SJSA1 (cell line): Measurements from ENCODE around the gene ARL8A. TPM values are rescaled to one million over a fixed set of nuclear protein-coding genes. Genes with fewer than 3 reads are reported as not detected.

Source experiments
- DNase-seq, 2 experiments: peaks; one replicate each; pipeline ENCODE4 v3.0.0-alpha.2; 2015 to 2020; ENCODE audit warnings: low spot score in 2 of 2, low read depth in 1 of 2
- H3K27ac ChIP-seq: fragments of 250-450 bp; sonication (Bioruptor Pico); 2 replicates; pipeline ENCODE4 v1.5.1; 2020; ENCODE audit warnings: mild to moderate bottlenecking, moderate library complexity
- H3K27me3 ChIP-seq: fragments of 250-450 bp; sonication (Bioruptor Pico); replicated peaks from 2 replicates; pipeline ENCODE4 v1.5.1; 2020; ENCODE audit warnings: mild to moderate bottlenecking, moderate library complexity
- H3K36me3 ChIP-seq: fragments of 250-450 bp; sonication (Bioruptor Pico); 2 replicates; pipeline ENCODE4 v1.5.1; 2020; ENCODE audit warnings: mild to moderate bottlenecking
- H3K4me1 ChIP-seq: fragments of 250-450 bp; sonication (Bioruptor Pico); replicated peaks from 2 replicates; pipeline ENCODE4 v1.6.1; 2021; ENCODE audit warnings: mild to moderate bottlenecking
- H3K4me3 ChIP-seq: fragments of 250-450 bp; sonication (Bioruptor Pico); 2 replicates; pipeline ENCODE4 v1.5.1; 2020; ENCODE audit warnings: mild to moderate bottlenecking
- H3K9me3 ChIP-seq: fragments of 250-450 bp; sonication (Bioruptor Pico); replicated peaks from 2 replicates; pipeline ENCODE4 v1.5.1; 2020; ENCODE audit warnings: mild to moderate bottlenecking
- total RNA-seq: library from RNA; depleted of rRNA; stranded (reverse); fragments of >200 nt; shearing (Covaris generic); gene quantifications from 2 replicates; pipeline ENCODE4 v1.2.3, GENCODE V29; 2014

Gene ARL8A
- total RNA-seq, 1 experiment from 2014 or later = 31.7 TPM

DNA sequence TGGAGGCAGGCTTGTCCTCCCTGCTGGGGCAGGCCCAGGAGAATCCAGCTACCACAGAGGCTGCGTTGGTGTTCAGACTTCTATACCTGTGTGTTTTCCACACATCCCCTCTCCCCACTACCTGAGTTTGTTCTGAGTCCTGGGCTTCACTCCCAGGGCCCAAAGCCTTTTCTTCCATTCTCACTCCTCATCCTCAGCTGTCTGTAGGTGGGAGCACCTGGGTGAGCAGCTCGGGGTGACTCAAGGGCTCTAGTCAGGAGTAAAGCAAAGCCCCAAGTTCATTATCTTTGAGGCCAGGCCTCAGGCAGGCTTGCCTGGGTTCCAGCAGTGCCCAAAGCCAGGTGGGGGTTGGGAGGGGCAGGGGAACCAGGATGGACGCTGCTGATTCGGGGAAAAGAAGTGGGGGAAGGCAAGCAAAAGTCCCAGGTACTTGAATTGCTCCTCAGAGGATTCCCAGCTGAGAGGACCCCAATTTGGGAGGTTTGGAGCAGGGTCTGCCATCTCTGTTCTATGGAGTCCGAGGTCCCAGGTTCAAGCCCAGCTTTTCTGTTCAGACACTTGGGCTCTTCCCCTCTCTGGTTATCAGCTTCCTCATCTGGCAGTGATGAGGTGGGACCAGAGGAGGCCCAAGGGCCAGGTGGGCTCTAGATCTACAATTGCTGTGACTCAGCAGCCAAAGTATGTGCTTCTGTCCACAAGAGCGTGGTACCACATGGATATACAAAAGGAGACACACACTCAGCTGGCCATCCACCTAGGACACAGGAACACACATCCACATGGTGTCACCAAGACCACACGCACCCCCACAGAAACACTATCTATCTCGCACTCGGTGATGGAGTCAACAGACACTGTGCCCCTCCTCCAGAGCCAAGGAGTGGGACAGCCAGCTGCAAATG is 21.7 kb upstream of the ARL8A start:
- Histone ChIP-seq H3K36me3 (no peaks in the 10 kb centered on the region), H3K4me3 (no peak overlapping the region), H3K9me3 (no peaks in the 10 kb centered on the region), H3K4me1 (peaks cover 14% of the 10 kb centered on the region), H3K27me3 (no peaks in the 10 kb centered on the region), H3K27ac (no peak overlapping the region)
- DNase-seq = no peak

DNA sequence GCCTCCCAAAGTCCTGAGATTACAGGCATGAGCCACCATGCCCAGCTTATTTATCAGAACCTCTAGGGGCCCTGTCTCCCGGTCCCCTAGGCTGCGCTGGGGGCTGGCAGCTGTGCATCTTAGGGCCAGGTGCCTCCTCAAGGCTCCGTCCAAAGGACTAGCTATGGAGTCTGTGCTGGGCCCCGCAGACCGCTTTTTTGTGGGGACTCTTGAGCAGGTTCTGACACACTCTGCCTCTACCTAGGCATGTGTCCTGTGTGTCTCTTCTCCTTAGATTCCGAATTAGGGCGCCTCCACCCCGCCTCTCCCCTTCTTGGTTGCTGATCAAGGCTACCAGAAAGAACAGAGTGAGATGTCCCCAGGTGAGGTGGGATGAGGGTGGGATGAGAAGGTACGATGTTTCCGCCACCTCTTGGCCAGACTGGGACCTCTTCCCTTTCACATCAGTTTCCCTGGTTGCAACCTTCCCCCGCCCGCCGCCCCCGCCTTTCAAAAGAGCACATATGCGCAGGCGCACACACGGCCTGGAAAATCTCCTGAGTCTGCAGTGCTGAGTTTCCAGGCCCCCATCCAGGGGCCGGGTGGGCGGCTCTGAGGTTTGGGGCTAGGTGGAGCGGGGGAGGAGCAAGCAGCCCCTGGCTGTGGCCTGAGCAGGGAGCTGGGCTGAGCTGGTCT is 20.9 kb upstream of the ARL8A start:
- no peak overlapping the region for H3K27ac ChIP-seq
- no peaks in the 10 kb centered on the region for H3K27me3 ChIP-seq
- no peaks in the 10 kb centered on the region for H3K9me3 ChIP-seq
- DNase-seq = no peak
- no peaks in the 10 kb centered on the region for H3K36me3 ChIP-seq
- peaks cover 14% of the 10 kb centered on the region for H3K4me1 ChIP-seq
- no peak overlapping the region for H3K4me3 ChIP-seq

DNA sequence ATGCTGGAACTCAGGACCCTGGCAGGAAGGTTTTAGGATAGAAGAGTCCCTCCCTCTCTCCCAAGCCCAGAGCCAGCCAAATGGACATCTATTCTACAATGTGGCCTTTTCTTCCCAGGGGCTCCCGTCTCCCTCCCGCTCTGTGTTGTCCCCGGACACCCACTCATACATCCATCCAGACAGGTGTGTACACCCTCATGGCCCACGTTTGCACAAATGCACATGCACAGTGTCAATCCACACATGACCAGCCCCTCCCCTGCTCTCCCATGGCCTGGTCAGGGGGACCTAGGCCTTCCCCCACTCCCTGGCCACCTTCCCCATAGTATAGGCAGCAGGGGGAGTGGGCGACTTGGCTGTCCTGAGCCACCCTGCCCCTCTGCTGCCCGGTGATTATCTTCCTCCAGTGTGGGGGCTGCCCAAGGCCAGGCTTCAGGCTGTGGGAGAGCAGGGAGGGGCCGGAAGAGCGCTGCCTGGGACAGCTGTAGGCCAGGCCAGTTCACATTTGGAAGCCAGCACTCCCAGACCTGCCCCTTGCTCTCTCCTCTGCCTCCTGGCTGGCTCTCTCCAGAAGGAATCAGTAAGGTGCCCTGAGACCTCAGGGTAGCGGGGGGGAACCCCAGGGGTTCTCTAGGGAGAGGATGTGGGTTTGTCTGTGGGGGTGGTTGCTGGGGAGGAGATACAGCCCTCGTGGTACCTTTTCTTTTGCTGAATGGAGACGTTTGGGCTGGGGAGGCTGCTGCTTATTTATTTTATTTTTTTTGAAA is 19.9 kb upstream of the ARL8A start:
- Histone ChIP-seq H3K27ac (no peak overlapping the region), H3K4me1 (peaks cover 14% of the 10 kb centered on the region)

DNA sequence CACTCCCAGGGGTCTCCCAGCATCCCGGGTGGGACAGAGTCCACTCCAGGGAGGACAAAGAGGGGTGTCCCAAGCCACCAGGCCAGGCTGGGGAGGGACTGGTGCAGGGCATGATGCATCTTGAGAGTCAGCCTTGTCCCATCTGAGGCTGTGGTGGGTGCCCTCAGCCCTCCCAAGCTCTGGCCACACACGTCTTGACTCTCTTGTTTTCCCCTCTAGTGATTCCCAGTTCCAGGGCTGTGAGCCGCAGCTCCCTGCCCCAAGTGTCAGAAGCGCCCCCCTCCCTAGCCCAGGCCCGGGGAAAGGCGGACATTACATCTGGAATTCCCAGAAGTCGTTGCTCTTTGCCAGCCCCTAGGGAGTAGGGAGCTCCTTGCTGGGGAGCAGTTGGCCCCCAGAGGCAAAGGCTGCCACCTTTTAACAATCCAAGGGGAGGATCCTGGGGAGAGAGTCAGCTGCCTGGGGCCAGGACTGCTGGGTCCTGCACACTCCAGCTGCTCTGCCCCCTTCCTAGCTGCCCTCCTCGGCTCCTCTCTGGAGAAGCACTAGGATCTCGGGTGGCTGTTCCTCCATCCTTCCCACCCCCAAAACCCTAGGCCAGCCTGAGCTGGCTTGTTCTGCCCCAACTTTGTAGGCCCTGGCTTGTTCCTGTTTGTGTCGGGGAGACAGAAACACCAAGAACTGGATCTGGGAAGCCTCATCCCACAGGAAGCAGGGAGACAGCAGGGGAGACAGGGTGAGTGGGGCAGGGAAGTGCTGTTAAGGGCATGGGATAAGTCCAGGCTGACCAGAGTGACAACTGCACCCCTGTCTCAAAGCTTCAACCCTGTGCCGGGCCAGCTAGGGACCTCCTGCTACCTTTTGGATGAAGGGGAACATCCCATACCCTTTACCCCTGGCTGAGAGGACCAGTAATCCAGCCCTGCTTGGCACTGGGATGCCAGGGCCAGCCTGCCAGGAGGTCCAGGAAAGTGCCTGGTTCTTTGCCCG is 19.0 kb upstream of the ARL8A start:
- H3K27ac ChIP-seq = no peak overlapping the region
- H3K36me3 ChIP-seq = no peaks in the 10 kb centered on the region
- H3K9me3 ChIP-seq = no peaks in the 10 kb centered on the region
- H3K4me1 ChIP-seq = peaks cover 14% of the 10 kb centered on the region
- H3K4me3 ChIP-seq = no peak overlapping the region
- H3K27me3 ChIP-seq = no peaks in the 10 kb centered on the region
- no peak for DNase-seq

More for the DNA sequence above, 19.9 kb upstream of the ARL8A start:
- no peak for DNase-seq
- Histone ChIP-seq H3K36me3 (no peaks in the 10 kb centered on the region), H3K4me3 (no peak overlapping the region), H3K9me3 (no peaks in the 10 kb centered on the region), H3K27me3 (no peaks in the 10 kb centered on the region)

DNA sequence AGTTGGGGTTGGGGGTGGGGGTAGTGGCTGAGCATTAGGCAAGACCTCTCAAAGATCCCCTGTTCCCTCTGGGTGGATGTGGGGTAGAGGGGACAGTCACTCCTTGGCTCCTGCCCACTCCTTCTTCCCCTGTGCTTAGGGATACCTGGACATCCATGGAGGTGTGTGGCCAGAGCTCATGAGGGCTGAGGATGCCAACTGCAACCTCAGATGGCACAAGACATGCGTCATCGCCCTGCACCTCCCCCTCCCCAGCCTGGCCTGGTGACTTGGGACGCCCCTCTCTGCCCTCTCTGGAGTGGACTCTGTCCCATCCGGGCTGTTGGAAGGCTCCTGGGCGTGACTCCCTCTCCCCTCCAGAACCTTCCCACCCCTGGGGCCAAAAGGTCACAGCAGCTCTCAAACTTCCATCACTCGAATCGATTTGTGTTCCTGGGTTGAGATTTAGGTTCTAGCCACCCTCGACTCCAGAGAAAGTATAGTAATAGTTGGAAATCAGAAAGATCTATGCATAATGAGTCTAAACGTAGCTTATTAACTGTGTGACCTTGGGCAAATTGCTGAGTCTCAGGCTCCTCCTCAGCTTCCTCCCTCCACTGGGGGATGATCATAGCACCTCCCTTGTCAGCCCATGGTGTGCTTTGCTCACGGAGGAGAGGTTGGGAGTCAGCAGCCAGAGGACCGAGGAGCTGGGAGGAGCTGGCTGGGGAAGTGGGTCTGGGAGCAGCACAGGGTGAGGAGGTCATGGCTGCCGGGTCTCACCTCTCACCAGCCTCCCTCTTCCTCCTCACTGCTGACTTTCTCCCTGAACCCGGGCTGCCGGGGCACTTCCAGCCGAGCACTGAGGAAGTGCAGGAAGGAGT is 18.1 kb upstream of the ARL8A start:
- no peaks in the 10 kb centered on the region for H3K27me3 ChIP-seq
- H3K9me3 ChIP-seq = no peaks in the 10 kb centered on the region
- no peak overlapping the region for H3K4me3 ChIP-seq
- H3K36me3 ChIP-seq = no peaks in the 10 kb centered on the region
- H3K27ac ChIP-seq = no peak overlapping the region
- H3K4me1 ChIP-seq = peaks cover 9% of the 10 kb centered on the region
- DNase-seq = no peak

DNA sequence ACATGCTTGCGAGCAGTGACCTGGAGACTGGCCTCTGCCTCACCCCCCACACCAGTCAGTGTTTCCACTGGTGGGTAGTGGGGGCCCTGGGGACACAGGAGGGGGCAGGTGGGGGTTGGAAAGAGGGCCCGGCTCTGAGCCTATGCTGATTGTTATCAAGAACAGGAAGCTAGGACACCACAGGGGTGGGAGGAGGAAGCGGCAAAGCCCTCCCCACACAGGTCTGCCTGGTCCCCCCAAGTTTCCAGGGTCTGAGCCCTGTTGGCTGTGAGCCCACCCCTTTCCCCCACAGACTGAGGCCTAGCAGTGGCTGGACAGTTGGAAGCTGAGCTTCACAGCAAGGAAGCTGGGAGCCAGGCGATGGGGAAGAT is 17.5 kb upstream of the ARL8A start:
- peaks cover 9% of the 10 kb centered on the region for H3K4me1 ChIP-seq
- no peaks in the 10 kb centered on the region for H3K9me3 ChIP-seq
- H3K27ac ChIP-seq = no peak overlapping the region
- DNase-seq = no peak
- H3K27me3 ChIP-seq = no peaks in the 10 kb centered on the region
- no peaks in the 10 kb centered on the region for H3K36me3 ChIP-seq
- no peak overlapping the region for H3K4me3 ChIP-seq

DNA sequence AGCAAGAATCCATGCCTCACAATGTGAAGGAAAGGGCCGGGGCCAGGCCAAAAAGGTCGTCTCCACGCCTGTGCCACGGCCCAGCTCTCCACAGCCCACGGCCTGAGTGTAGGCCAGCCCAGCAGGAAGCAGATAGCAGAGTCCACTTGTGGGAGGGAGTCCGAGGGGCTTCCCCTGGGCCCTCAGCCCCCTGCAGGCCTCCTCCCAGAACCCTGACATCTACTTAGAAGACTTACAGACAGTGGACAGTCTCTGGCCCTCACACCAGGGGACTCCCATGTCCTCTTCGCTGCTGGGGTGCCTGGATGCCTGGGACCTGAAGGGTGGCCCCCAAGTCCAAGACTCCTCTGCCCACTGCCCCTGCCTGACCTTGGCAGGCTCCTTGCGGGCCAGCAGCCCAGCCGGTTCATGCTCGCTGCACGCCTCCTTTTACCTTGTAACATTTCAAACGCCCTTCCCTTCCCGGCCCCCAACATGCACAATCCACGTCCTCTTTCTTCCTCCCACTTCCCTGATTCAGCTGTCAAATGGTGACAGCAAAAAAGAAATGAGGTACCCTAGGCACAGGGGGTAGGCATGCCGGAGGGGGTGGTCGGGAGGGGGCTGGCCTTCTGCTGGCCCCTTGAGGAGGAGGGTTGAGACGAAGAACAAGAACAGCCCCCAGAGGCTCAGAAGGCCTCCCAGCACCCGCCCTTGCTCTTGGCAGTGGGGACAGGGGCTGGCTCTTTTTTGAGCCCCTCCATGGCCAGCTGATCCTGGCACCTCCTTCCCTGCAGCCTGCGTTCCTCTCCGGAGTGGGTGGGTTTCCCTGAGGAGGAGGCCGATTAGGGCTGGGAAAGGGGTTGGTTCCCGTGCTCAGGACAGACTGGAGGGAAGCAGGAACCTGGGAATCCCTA is 16.9 kb upstream of the ARL8A start:
- no peaks in the 10 kb centered on the region for H3K36me3 ChIP-seq
- H3K4me1 ChIP-seq = peaks cover 9% of the 10 kb centered on the region
- no peak overlapping the region for H3K4me3 ChIP-seq
- DNase-seq = no peak
- H3K27ac ChIP-seq = no peak overlapping the region
- no peaks in the 10 kb centered on the region for H3K9me3 ChIP-seq
- no peaks in the 10 kb centered on the region for H3K27me3 ChIP-seq

DNA sequence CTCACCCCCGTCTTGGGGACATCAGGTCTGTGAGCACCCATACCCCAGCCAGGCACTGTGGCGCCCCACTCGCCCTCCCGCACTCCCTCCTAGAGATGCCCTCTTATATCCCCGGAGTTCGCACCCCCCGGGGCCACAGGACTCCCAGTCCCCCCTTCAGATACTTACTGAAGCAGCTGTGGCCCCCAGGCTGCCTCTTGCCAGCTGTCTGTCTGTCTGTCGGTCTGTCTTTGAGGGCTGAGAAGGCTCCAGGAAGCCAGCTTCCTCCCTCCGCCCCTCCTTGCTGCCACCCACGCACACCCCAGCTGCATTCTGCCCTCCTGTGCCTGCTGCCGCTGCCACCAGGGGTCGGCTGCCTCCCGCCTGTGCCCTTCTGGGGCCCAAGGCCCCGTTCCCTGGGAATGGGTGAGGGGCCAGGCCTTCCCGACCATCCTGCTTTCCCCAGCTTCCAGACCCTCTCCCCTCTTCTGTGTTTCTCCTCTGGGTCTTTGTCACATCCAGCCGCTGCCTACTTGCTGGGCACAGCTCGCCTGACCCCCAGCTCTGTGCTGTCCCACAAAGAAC is 15.9 kb upstream of the ARL8A start, which contains the start of gene PTPN7:
Gene PTPN7, minus strand, starts transcription at position 226 of the 564 bp plus-strand sequence. CDS start 1,200 bp downstream, outside the sequence.
- Histone ChIP-seq H3K9me3 (no peaks in the 10 kb centered on the region), H3K4me3 (no peak within 1 kb of the TSS), H3K27me3 (no peaks in the 10 kb centered on the region), H3K36me3 (no peaks in the 10 kb centered on the region), H3K4me1 (peaks cover 9% of the 10 kb centered on the region), H3K27ac (no peak within 1 kb of the TSS)
- DNase-seq = no peak

DNA sequence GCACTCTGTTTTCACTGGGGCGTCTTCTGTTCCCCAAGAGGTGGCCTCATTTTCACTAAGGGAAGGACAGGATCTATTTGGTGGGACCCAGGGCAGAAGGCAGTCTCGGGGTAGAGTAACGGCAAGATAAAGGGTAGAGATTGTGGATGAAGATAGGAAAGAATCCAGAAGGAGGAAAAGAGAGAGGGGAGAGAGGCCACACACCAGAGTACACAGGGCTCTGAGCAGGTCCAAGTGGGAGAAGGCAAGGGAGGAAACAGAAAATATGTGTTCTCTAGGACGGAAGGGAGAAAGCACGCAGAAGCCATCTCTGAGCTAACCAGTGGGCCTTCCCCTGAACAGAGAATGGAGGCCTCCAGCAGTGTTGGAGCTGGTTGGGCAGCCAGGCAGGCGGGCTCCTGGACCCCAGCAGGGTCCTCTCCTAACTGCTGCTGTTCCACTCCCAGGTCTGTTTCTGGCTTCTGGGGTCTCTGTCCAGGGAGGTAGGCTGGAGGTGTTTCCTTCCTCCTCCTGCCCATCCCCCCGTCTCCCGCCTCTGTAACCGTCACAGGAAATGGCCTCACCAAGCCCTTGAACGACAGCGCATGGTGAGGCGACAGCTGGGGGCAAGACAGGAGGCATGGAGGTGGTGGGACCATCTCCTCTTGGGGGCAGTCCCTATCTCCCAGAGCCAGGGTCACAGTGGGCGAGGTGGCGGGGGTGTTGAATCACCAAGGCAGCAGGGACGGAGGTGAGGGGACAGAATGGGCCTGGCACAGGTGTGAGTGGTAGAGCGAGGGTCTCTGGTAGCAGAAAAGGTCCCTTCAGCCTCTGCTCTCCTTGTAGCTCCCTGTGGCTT is 15.2 kb upstream of the ARL8A start:
- no peaks in the 10 kb centered on the region for H3K36me3 ChIP-seq
- no peak for DNase-seq
- peaks cover 9% of the 10 kb centered on the region for H3K4me1 ChIP-seq
- H3K27me3 ChIP-seq = no peaks in the 10 kb centered on the region
- no peaks in the 10 kb centered on the region for H3K9me3 ChIP-seq
- no peak overlapping the region for H3K27ac ChIP-seq
- H3K4me3 ChIP-seq = no peak overlapping the region

DNA sequence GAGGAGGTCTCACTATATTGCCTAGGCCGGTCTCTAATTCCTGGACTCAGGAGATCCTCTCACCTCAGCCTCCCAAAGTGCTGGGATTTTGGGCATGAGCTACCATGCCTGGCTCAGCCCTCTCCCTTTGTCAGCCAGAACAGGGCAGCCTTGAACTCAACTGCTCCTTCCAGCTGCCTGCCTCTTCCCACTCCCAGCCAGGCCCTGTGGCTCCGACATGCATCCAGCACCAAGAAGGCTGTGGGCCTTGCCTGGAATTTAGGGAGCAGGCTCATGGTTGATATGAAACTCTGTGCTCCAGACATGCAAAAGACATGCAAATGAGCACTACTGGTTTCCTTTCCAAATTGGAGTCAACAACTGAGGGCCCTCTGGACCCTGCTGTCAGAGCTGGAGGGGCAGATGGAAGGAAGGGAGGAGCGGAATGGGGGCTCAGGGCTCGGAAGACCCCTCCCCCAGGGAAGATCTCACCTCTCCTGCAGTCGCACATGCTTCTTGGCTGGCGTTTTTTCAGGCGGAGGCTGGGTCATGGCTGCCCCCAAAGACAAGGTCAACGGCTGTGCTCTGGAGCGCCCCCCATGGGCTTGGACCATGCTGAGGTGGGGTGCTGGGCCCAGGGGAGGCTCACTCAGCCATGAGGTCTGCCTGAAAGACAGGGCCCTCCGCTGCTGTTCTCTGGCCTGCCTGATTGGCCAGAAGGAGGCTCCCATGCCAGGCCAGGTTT is 14.4 kb upstream of the ARL8A start:
- DNase-seq = no peak
- Histone ChIP-seq H3K27me3 (no peaks in the 10 kb centered on the region), H3K9me3 (no peaks in the 10 kb centered on the region), H3K36me3 (no peaks in the 10 kb centered on the region), H3K4me3 (no peak overlapping the region), H3K4me1 (peaks cover 9% of the 10 kb centered on the region), H3K27ac (no peak overlapping the region)
